Astrocyte of the spinal cord (primary cell): ENCODE results near the gene CCDC150.

Experiments used
- DNase-seq: peaks from one replicate; pipeline ENCODE4 v3.0.0; 2011; ENCODE audit warnings: low read depth, low spot score
- H3K4me3 ChIP-seq: 2 replicates; pipeline ENCODE4 v1.5.1; 2011; ENCODE audit warnings: low read depth, mild to moderate bottlenecking, low read length, moderate library complexity
- CTCF ChIP-seq: IDR thresholded peaks from 2 replicates; pipeline ENCODE4 v1.5.1; 2012; ENCODE audit warnings: low read depth, mild to moderate bottlenecking, low read length, inconsistent platforms
- in situ Hi-C: cut with HindIII; loops from 2 replicates; pipeline ENCODE4 v1.10.0; 2017; ENCODE audit warnings: low sequenced_read_pairs

The CCDC150 gene

GRCh38 chr2:196594158-196594557 is 45.4 kb upstream of the CCDC150 start:
- H3K4me3 ChIP-seq, result no peak overlapping the region
- no peak for TF ChIP-seq CTCF
- in situ Hi-C loops, result no loop called here
- DNase-seq, result no peak

DNA sequence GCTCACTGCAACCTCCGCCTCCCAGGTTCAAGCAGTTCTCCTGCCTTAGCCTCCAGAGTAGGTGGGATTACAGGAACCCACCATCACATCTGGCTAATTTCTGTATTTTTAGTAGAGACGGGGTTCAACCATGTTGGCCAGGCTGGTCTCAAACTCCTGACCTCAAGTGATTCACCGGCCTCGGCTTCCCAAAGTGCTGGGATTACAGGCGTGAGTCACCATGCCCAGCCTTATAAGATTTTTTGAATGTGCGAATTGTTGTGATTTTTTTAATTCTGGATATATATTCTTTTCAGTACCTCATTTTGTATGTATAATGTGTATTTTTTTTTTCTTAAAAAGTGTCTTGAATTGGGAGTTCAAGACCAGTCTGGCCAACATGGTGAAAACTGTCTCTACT is 42.0 kb upstream of the CCDC150 start:
- in situ Hi-C loops, result no loop called here
- no peak for DNase-seq
- H3K4me3 ChIP-seq, result no peak overlapping the region
- no peak for TF ChIP-seq CTCF

GRCh38 chr2:196598412-196598811 is 41.1 kb upstream of the CCDC150 start:
- in situ Hi-C loops, result no loop called here
- TF ChIP-seq CTCF, result no peak
- H3K4me3 ChIP-seq, result no peak overlapping the region
- DNase-seq, result no peak

- in situ Hi-C loops, result no loop called here
- no peak for TF ChIP-seq CTCF
- DNase-seq, result no peak
- no peak overlapping the region for H3K4me3 ChIP-seq
These were observed 40.7 kb upstream of the CCDC150 start for GRCh38 chr2:196598846-196599245.

DNA sequence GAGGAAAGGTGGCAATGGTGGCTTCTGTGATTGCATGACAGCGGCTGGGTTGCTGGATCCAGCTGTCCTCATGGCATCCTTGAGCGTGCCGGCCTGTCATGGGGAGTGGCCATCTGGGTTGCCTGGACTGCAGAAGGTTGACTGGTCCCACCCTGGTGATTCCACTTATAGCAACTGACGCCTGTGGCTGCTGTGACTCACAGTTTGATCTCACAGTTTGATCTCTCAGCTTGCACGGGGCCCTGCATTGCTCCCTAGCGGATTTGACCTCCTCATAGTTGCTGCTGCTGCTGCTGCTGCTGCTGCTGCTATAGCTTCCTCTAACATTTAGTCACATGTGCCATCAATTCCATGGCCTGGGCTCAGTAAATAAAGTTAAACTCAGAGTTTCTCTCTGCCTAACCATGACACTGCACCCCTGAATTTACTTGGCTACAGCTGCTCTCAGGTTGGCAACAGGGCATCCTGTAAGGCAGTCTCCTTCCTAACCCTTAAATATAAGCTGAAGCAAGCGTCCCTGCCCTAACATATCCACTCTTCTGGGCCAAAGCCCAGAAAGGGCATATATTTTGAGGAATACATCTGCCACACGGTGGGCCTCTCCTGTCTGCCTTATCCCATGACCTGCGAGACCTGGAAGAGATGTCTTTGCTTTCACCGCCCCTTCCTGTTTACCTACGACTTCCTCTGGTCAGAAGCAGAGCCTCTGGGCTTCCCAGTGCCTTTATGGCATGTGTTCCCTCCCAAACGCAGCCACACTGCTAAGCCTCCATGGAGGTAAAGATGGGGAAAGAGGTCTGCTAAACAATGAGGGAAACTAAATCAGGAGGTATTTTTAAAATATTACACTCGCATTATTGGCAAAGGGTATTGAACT is 37.8 kb upstream of the CCDC150 start:
- in situ Hi-C loops, result no loop called here

GRCh38 chr2:196604196-196604595 is 35.3 kb upstream of the CCDC150 start:
- in situ Hi-C loops, result no loop called here
- no peak for TF ChIP-seq CTCF
- no peak overlapping the region for H3K4me3 ChIP-seq
- DNase-seq, result no peak

More for the DNA sequence above, 37.8 kb upstream of the CCDC150 start:
- TF ChIP-seq CTCF, result no peak
- peak; percentile 93 for DNase-seq
- H3K4me3 ChIP-seq, result no peak overlapping the region
